DOHH2 (cell line): Measurements from ENCODE around the gene MAPK8IP2.

ENCODE experiments used
- H3F3A ChIP-seq: fragments of 200-600 bp; sonication (generic), shearing (Covaris generic); 2 replicates; pipeline ENCODE4 v1.6.0; 2016; ENCODE audit warnings: antibody characterized with exemption, mild to moderate bottlenecking; ENCODE audit not compliant: control insufficient read depth, insufficient read depth
- H3K27ac ChIP-seq: fragments of 200-600 bp; sonication (generic); 2 replicates; pipeline ENCODE4 v1.5.1; 2014; ENCODE audit warnings: low read depth, mild to moderate bottlenecking, low read length, moderate library complexity
- H3K27me3 ChIP-seq: fragments of 200-600 bp; sonication (generic); 2 replicates; pipeline ENCODE4 v1.6.1; 2014; ENCODE audit warnings: mild to moderate bottlenecking, low read length, mixed read lengths; ENCODE audit not compliant: control insufficient read depth
- H3K36me3 ChIP-seq: fragments of 200-600 bp; sonication (generic); 2 replicates; pipeline ENCODE4 v1.6.1; 2014; ENCODE audit warnings: mild to moderate bottlenecking, low read length, moderate library complexity, mixed read lengths; ENCODE audit not compliant: control insufficient read depth
- H3K4me1 ChIP-seq: fragments of 200-600 bp; sonication (generic); 2 replicates; pipeline ENCODE4 v1.6.1; 2014; ENCODE audit warnings: mild to moderate bottlenecking, low read length, mixed read lengths; ENCODE audit not compliant: control insufficient read depth
- H3K4me2 ChIP-seq: fragments of 200-600 bp; sonication (generic); 2 replicates; pipeline ENCODE4 v1.6.0; 2014; ENCODE audit warnings: mild to moderate bottlenecking, low read length, moderate library complexity
- H3K4me3 ChIP-seq: fragments of 200-600 bp; sonication (generic); 2 replicates; pipeline ENCODE4 v1.5.1; 2014; ENCODE audit warnings: mild to moderate bottlenecking, low read length, mixed read lengths
- H3K79me2 ChIP-seq: fragments of 200-600 bp; sonication (generic); 2 replicates; pipeline ENCODE4 v1.6.1; 2014; ENCODE audit warnings: mild to moderate bottlenecking, low read length, mixed read lengths; ENCODE audit not compliant: control insufficient read depth
- H3K9me2 ChIP-seq: fragments of 200-600 bp; sonication (generic); replicated peaks from 2 replicates; pipeline ENCODE4 v1.6.1; 2014; ENCODE audit warnings: mild to moderate bottlenecking, low read length, mixed read lengths; ENCODE audit not compliant: control insufficient read depth
- H3K9me3 ChIP-seq: fragments of 200-600 bp; sonication (generic); 2 replicates; pipeline ENCODE4 v1.6.1; 2014; ENCODE audit warnings: antibody characterized with exemption, low read length, mixed read lengths; ENCODE audit not compliant: control insufficient read depth, insufficient read depth
- H4K20me1 ChIP-seq: fragments of 200-600 bp; sonication (generic); 2 replicates; pipeline ENCODE4 v1.6.0; 2014; ENCODE audit warnings: low read depth, mild to moderate bottlenecking, antibody characterized with exemption, low read length, moderate library complexity; ENCODE audit not compliant: control insufficient read depth, insufficient read depth
- EZH2phosphoT487 ChIP-seq: fragments of 200-600 bp; sonication (generic); IDR thresholded peaks from 2 replicates; pipeline ENCODE4 v1.6.1; 2017; ENCODE audit warnings: borderline replicate concordance, mild to moderate bottlenecking, antibody characterized with exemption, low read length, moderate library complexity, mixed read lengths
- TF ChIP-seq, protein P1 (sequence below): fragments of 200-600 bp; sonication (generic); IDR thresholded peaks from one replicate; pipeline ENCODE4 v1.5.1; 2014; ENCODE audit warnings: antibody characterized with exemption, mild to moderate bottlenecking, low read depth, low read length; ENCODE audit not compliant: poor library complexity, severe bottlenecking

The MAPK8IP2 gene

DNA sequence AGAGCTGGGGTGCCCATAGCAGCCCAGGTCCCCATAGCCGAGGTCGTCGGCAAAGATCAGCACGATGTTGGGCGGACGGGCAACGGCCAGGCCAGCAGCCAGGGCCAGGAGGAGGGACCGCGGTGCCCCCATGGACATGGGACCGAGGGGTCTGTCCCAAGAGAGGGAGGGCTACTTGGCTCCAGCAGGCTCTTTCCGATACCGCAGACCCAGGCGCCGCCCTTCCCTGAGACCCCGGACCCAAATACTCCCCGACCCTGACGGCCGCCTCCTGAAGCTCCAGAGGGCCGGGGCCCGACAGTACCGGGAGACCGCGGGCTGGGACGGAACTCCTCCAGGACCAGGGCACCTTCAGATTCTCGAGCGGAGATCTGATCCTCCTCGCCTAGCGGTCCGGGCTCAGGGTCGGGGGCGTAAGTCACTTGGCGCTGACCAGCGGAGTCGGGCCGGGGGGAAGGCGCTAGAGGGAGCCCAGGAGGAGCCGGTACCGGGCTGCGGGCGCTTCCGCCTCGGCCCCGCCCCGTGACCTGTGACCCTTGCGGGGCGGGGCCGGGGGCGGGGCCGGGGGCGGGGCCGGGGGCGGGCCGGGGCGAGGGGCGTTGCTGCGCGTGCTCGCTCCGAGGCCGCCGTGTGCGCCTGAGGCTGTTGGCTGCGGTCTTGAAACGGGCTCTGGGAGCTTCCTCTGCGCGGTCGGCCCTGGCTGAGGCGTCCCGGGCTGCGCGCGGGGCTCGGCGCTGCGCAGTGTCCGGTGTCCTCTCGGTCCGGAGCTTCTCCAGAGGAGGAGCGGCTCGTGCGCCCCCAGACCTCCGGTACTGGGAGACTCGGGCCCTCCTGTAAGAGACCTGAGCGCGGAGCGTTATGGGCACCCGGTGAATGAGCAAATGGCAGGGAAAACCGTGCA, 27.3 kb downstream of the MAPK8IP2 start, which contains the start of gene ARSA:
Gene ARSA, minus strand, starts transcription at position 511 of the 901 bp plus-strand sequence. Its CDS starts 373 bp downstream, at position 138.
- Histone ChIP-seq H3K27ac (peak within 1 kb of the TSS; percentile 38; the same call in 1 of the 2 replicates), H3K4me2 (peak within 1 kb of the TSS; percentile 100), H3K79me2 (peaks cover 15% of the 10 kb centered on the region)

DNA sequence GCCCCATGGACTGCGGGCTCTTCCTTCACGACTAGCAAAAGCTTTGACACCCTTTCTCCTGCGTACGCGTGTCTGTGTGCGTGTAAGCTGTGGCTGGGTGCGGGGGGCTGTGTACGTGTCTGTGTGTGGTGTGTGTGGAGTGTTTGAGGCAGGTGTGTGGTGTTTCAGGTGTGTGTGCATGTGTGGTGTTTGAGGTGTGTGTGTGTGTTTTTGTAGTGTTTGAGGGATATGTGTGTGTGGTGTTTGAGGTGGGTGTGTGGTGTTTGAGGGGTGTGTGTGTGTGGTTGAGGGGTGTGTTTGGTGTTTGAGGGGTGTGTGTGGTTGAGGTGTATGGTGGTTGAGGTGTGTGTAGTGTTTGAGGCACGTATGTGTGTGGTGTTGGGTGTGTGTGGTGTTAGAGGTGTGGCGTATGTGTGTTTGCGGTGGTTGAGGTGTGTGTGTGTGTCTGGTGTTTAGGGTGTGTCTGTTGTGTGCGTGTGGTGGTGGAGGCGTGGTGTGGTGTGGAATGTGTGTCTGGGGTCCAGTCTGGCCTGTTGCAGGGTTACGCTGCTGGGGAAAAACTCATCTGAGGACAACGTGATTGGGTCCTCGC, 28.0 kb downstream of the MAPK8IP2 start:
- peak overlapping the region; percentile 38; the same call in 1 of the 2 replicates for H3K27ac ChIP-seq
- peaks cover 14% of the 10 kb centered on the region for H3K4me1 ChIP-seq
- no peaks in the 10 kb centered on the region for H3K9me3 ChIP-seq
- H3K36me3 ChIP-seq: no peaks in the 10 kb centered on the region
- no peak for TF ChIP-seq EZH2phosphoT487
- TF ChIP-seq, protein P1, sequence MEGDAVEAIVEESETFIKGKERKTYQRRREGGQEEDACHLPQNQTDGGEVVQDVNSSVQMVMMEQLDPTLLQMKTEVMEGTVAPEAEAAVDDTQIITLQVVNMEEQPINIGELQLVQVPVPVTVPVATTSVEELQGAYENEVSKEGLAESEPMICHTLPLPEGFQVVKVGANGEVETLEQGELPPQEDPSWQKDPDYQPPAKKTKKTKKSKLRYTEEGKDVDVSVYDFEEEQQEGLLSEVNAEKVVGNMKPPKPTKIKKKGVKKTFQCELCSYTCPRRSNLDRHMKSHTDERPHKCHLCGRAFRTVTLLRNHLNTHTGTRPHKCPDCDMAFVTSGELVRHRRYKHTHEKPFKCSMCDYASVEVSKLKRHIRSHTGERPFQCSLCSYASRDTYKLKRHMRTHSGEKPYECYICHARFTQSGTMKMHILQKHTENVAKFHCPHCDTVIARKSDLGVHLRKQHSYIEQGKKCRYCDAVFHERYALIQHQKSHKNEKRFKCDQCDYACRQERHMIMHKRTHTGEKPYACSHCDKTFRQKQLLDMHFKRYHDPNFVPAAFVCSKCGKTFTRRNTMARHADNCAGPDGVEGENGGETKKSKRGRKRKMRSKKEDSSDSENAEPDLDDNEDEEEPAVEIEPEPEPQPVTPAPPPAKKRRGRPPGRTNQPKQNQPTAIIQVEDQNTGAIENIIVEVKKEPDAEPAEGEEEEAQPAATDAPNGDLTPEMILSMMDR: no peak
- no peaks in the 10 kb centered on the region for H3K27me3 ChIP-seq
- H4K20me1 ChIP-seq: no peaks in the 10 kb centered on the region
- no peaks in the 10 kb centered on the region for H3K9me2 ChIP-seq
- peaks cover 15% of the 10 kb centered on the region for H3K79me2 ChIP-seq
- peak overlapping the region; percentile 98 for H3K4me3 ChIP-seq
- peak overlapping the region; percentile 100 for H3K4me2 ChIP-seq
- H3F3A ChIP-seq: no peaks in the 10 kb centered on the region

More for the DNA sequence above, 27.3 kb downstream of the MAPK8IP2 start, which contains the start of gene ARSA:
- Histone ChIP-seq H3K36me3 (no peaks in the 10 kb centered on the region), H3K4me3 (peak within 1 kb of the TSS; percentile 98), H3F3A (no peaks in the 10 kb centered on the region), H3K9me3 (no peaks in the 10 kb centered on the region), H4K20me1 (no peaks in the 10 kb centered on the region), H3K4me1 (peaks cover 15% of the 10 kb centered on the region), H3K9me2 (no peaks in the 10 kb centered on the region), H3K27me3 (no peaks in the 10 kb centered on the region)
- no peak for TF ChIP-seq EZH2phosphoT487
- TF ChIP-seq, protein P1: peak; percentile 54

DNA sequence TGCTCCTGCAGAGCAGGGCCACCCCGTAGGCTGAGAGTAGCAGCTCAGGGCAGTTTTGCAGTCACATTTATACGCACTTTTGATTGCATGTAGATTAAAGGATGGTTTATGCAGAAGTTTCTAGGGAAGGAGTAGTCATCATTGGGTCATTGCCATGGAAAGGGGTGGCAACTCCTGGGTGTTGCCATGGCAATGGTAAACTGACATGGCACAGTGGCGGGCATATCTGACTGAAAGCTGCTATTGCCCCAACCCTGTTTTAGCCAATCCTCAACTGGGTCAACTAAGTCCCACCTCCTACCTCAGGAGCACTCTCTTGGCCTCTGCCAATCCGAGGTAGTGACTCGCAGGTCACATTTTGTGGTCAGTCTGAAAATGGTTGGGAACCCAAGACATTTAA, 29.8 kb downstream of the MAPK8IP2 start:
- no peaks in the 10 kb centered on the region for H3K9me3 ChIP-seq
- H3K4me2 ChIP-seq: no peak overlapping the region
- TF ChIP-seq, protein P1: no peak
- no peak for TF ChIP-seq EZH2phosphoT487
- no peaks in the 10 kb centered on the region for H3F3A ChIP-seq
- H3K4me3 ChIP-seq: no peak overlapping the region
- H3K27me3 ChIP-seq: no peaks in the 10 kb centered on the region
- no peaks in the 10 kb centered on the region for H3K9me2 ChIP-seq
- H3K27ac ChIP-seq: no peak overlapping the region
- peaks cover 15% of the 10 kb centered on the region for H3K79me2 ChIP-seq
- no peaks in the 10 kb centered on the region for H3K36me3 ChIP-seq
- H4K20me1 ChIP-seq: no peaks in the 10 kb centered on the region
- H3K4me1 ChIP-seq: peaks cover 14% of the 10 kb centered on the region
